Measurements from ENCODE around the gene RBM17.

- TF ChIP-seq SMC3 (IDR thresholded peaks at IDR 0.05; ENCODE audit: borderline replicate concordance, low read length), result no peak
- no peak for TF ChIP-seq CBX5 (IDR thresholded peaks at IDR 0.05; ENCODE audit: low read depth)
- no peak for TF ChIP-seq NFXL1 (IDR thresholded peaks at IDR 0.05; ENCODE audit: borderline replicate concordance)
- TF ChIP-seq ATF2 (IDR thresholded peaks at IDR 0.05; ENCODE audit: low read length), result no peak
- no peak for TF ChIP-seq CBFB (IDR thresholded peaks at IDR 0.05; ENCODE audit: low read depth)
These were observed 31.9 kb downstream of the RBM17 start for GRCh38 chr10:6120691-6121090.
